ENCODE results near the gene HMGCL.
A peak's percentile ranks its signal among the peaks of the same experiment; 100 is the strongest.
"Not testable (repeated sequence)": the region's sequence is repeated elsewhere in the genome, so short reads cannot be mapped to it uniquely, and the experiment has no call there.

HMGCL gene

DNA sequence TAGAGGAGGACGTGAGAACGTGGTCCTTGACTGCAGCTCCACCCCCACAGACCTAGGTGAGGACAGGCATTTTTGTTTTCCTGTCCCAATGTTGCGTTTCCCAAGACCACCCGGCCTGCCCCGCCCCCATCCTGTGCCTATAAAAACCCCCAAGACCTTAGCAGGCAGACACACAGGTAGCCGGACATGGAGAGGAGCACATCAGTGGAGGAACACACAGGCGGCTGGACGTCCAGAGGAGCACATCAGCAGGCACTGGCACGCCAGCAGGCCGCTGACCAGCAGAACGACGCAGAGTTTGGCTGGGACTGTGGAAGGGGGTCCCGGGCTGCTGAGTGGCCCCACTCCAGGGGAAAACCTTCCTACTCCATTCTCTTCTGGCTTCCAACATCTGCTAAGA, 12.7 kb upstream of the HMGCL start:
- Histone ChIP-seq H3K9ac (ENCODE audit: low read depth, low read length, poor library complexity, severe bottlenecking) (peak overlapping the region; percentile 50), H3K9me3 (ENCODE audit: insufficient read depth, low read depth, low read length) (no peaks in the 10 kb centered on the region), H2AFZ (ENCODE audit: low read length) (peak overlapping the region; percentile 87)

DNA sequence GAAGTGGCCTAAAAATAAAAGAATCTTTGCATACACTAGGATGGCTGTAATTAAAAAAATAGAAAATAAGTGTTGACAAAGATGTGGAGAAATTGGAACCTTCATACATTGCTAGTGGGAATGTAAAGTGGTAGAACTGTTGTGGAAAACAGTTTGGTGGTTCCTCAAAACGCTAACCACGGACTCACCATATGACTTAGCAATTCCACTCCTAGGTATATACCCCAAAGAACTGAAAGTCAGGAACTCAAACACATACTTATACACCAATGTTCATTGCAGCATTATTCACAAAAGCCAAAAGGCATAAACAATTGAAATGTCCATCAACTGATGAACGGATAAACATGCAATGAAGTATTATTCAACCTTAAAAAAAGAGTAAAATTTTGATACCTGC, 10.8 kb upstream of the HMGCL start:
- H3K79me2 ChIP-seq (ENCODE audit: insufficient read depth, low read length) = no peaks in the 10 kb centered on the region
- no peaks in the 10 kb centered on the region for H3K27me3 ChIP-seq (ENCODE audit: insufficient read depth, low read length, poor library complexity, severe bottlenecking)
- H3K9me3 ChIP-seq (ENCODE audit: insufficient read depth, low read depth, low read length) = no peaks in the 10 kb centered on the region
- H3K4me1 ChIP-seq (ENCODE audit: insufficient read depth, low read length, poor library complexity, severe bottlenecking) = no peaks in the 10 kb centered on the region
- no peak overlapping the region for H3K4me2 ChIP-seq (ENCODE audit: low read depth, low read length, poor library complexity, severe bottlenecking)
- H3K4me3 ChIP-seq (ENCODE audit: low read length, poor library complexity, severe bottlenecking) = no peak overlapping the region
- TF ChIP-seq, protein P1, sequence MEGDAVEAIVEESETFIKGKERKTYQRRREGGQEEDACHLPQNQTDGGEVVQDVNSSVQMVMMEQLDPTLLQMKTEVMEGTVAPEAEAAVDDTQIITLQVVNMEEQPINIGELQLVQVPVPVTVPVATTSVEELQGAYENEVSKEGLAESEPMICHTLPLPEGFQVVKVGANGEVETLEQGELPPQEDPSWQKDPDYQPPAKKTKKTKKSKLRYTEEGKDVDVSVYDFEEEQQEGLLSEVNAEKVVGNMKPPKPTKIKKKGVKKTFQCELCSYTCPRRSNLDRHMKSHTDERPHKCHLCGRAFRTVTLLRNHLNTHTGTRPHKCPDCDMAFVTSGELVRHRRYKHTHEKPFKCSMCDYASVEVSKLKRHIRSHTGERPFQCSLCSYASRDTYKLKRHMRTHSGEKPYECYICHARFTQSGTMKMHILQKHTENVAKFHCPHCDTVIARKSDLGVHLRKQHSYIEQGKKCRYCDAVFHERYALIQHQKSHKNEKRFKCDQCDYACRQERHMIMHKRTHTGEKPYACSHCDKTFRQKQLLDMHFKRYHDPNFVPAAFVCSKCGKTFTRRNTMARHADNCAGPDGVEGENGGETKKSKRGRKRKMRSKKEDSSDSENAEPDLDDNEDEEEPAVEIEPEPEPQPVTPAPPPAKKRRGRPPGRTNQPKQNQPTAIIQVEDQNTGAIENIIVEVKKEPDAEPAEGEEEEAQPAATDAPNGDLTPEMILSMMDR (conservative IDR thresholded peaks at IDR 0.05; ENCODE audit: low read length) = no peak
- no peak for TF ChIP-seq EZH2phosphoT487 (IDR thresholded peaks at IDR 0.05; ENCODE audit: borderline replicate concordance)
- H3K36me3 ChIP-seq (ENCODE audit: insufficient read depth, low read length) = no peaks in the 10 kb centered on the region
- H3K9me2 ChIP-seq (replicated peaks; ENCODE audit: low read depth, low read length) = no peaks in the 10 kb centered on the region
- H2AFZ ChIP-seq (ENCODE audit: low read length) = no peak overlapping the region
- no peak overlapping the region for H3K9ac ChIP-seq (ENCODE audit: low read depth, low read length, poor library complexity, severe bottlenecking)
- no peaks in the 10 kb centered on the region for H3F3A ChIP-seq (ENCODE audit: low read depth)
- H4K20me1 ChIP-seq (ENCODE audit: insufficient read depth, low read length, poor library complexity, severe bottlenecking) = no peaks in the 10 kb centered on the region

More for the DNA sequence above, 12.7 kb upstream of the HMGCL start:
- no peaks in the 10 kb centered on the region for H3K27me3 ChIP-seq (ENCODE audit: insufficient read depth, low read length, poor library complexity, severe bottlenecking)
- TF ChIP-seq, protein P1 (conservative IDR thresholded peaks at IDR 0.05; ENCODE audit: low read length) = no peak
- TF ChIP-seq EZH2phosphoT487 (IDR thresholded peaks at IDR 0.05; ENCODE audit: borderline replicate concordance) = no peak
- H3K79me2 ChIP-seq (ENCODE audit: insufficient read depth, low read length) = no peaks in the 10 kb centered on the region
- H3K4me3 ChIP-seq (ENCODE audit: low read length, poor library complexity, severe bottlenecking) = peak overlapping the region; percentile 65
- peak overlapping the region; percentile 85 for H3K4me2 ChIP-seq (ENCODE audit: low read depth, low read length, poor library complexity, severe bottlenecking)
- no peaks in the 10 kb centered on the region for H3K36me3 ChIP-seq (ENCODE audit: insufficient read depth, low read length)
- no peaks in the 10 kb centered on the region for H3F3A ChIP-seq (ENCODE audit: low read depth)
- H3K4me1 ChIP-seq (ENCODE audit: insufficient read depth, low read length, poor library complexity, severe bottlenecking) = no peaks in the 10 kb centered on the region
- no peaks in the 10 kb centered on the region for H3K9me2 ChIP-seq (replicated peaks; ENCODE audit: low read depth, low read length)
- no peaks in the 10 kb centered on the region for H4K20me1 ChIP-seq (ENCODE audit: insufficient read depth, low read length, poor library complexity, severe bottlenecking)

DNA sequence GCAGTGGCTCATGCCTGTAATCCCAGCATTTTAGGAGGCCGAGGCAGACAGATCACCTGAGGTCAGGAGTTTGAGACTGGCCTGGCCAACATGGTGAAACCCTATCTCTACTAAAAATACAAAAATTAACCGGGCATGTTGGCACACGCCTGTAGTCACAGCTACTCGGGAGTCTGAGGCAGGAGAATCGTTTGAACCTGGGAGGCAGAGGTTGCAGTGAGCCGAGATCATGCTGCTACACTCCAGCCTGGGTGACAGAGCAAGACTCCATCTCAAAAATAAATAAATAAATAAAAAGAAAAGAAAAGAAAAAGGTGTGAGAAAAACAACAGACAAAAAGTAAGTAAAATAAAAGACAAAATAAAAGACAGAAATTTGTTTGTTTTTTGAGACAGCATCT, 8.9 kb upstream of the HMGCL start:
- H3K4me2 ChIP-seq (ENCODE audit: low read depth, low read length, poor library complexity, severe bottlenecking); H4K20me1 ChIP-seq (ENCODE audit: insufficient read depth, low read length, poor library complexity, severe bottlenecking); H3K9me3 ChIP-seq (ENCODE audit: insufficient read depth, low read depth, low read length); H3K4me1 ChIP-seq (ENCODE audit: insufficient read depth, low read length, poor library complexity, severe bottlenecking); H3K36me3 ChIP-seq (ENCODE audit: insufficient read depth, low read length); H3K9ac ChIP-seq (ENCODE audit: low read depth, low read length, poor library complexity, severe bottlenecking); H3K79me2 ChIP-seq (ENCODE audit: insufficient read depth, low read length); H3F3A ChIP-seq (ENCODE audit: low read depth); H3K27me3 ChIP-seq (ENCODE audit: insufficient read depth, low read length, poor library complexity, severe bottlenecking); H3K4me3 ChIP-seq (ENCODE audit: low read length, poor library complexity, severe bottlenecking); H3K9me2 ChIP-seq (replicated peaks; ENCODE audit: low read depth, low read length): not testable (repeated sequence)
- 0 out of 2 replicates have a peak overlapping the region, but pooled peaks have one; percentile 35 for H2AFZ ChIP-seq (ENCODE audit: low read length)

DNA sequence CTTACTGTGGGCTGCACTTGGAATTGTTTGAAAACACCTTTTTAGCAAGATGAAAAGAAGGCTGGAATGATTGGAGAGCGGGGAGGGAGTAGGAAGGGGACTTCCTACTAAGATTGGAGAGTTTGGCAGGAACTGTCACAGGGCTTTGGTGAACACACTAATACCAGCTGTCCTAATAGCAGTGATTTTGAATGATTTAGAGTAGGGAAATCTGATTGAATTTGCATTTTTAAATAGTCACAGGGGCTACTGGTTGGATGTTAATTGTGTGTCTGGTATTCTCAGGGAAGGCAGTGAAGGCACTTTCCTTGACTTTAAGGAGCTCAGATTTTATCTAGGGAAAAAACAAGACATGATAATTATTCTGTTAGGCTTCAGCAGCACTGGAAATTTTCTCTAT, 2.5 kb upstream of the HMGCL start:
- Histone ChIP-seq H3K4me3 (ENCODE audit: low read length, poor library complexity, severe bottlenecking) (no peak overlapping the region), H3F3A (ENCODE audit: low read depth) (no peaks in the 10 kb centered on the region), H3K4me2 (ENCODE audit: low read depth, low read length, poor library complexity, severe bottlenecking) (no peak overlapping the region), H3K9ac (ENCODE audit: low read depth, low read length, poor library complexity, severe bottlenecking) (no peak overlapping the region), H2AFZ (ENCODE audit: low read length) (no peak overlapping the region), H3K36me3 (ENCODE audit: insufficient read depth, low read length) (no peaks in the 10 kb centered on the region), H3K4me1 (ENCODE audit: insufficient read depth, low read length, poor library complexity, severe bottlenecking) (peaks cover 22% of the 10 kb centered on the region), H3K9me2 (replicated peaks; ENCODE audit: low read depth, low read length) (no peaks in the 10 kb centered on the region), H4K20me1 (ENCODE audit: insufficient read depth, low read length, poor library complexity, severe bottlenecking) (peaks cover 3% of the 10 kb centered on the region), H3K27me3 (ENCODE audit: insufficient read depth, low read length, poor library complexity, severe bottlenecking) (no peaks in the 10 kb centered on the region), H3K79me2 (ENCODE audit: insufficient read depth, low read length) (peaks cover 18% of the 10 kb centered on the region), H3K9me3 (ENCODE audit: insufficient read depth, low read depth, low read length) (no peaks in the 10 kb centered on the region)
- TF ChIP-seq, protein P1 (conservative IDR thresholded peaks at IDR 0.05; ENCODE audit: low read length) = no peak
- no peak for TF ChIP-seq EZH2phosphoT487 (IDR thresholded peaks at IDR 0.05; ENCODE audit: borderline replicate concordance)

DNA sequence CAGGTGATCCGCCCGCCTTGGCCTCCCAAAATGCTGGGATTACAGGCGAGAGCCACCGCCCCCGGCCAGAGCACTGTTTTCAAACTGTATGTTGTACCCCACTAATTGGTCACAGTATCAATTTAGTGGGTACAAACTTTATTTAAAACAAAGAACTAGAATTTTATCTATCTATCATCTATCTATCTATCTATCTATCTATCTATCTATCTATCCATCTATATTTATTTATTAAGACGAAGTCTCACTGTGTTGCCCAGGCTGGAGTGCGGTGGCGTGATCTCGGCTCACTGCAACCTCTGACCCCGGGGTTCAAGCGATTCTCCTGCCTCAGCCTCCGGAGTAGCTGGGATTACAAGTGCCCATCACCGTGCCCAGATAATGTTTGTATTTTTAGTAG, 1.4 kb upstream of the HMGCL start:
- H3K27me3 ChIP-seq (ENCODE audit: insufficient read depth, low read length, poor library complexity, severe bottlenecking); H3F3A ChIP-seq (ENCODE audit: low read depth); H4K20me1 ChIP-seq (ENCODE audit: insufficient read depth, low read length, poor library complexity, severe bottlenecking); H3K9ac ChIP-seq (ENCODE audit: low read depth, low read length, poor library complexity, severe bottlenecking); H3K4me2 ChIP-seq (ENCODE audit: low read depth, low read length, poor library complexity, severe bottlenecking); H3K4me3 ChIP-seq (ENCODE audit: low read length, poor library complexity, severe bottlenecking); H2AFZ ChIP-seq (ENCODE audit: low read length); H3K9me2 ChIP-seq (replicated peaks; ENCODE audit: low read depth, low read length); H3K36me3 ChIP-seq (ENCODE audit: insufficient read depth, low read length); H3K9me3 ChIP-seq (ENCODE audit: insufficient read depth, low read depth, low read length): not testable (repeated sequence)
- Histone ChIP-seq H3K79me2 (ENCODE audit: insufficient read depth, low read length) (peaks cover 18% of the 10 kb centered on the region), H3K4me1 (ENCODE audit: insufficient read depth, low read length, poor library complexity, severe bottlenecking) (peaks cover 26% of the 10 kb centered on the region)
